NOMO-1 (cell line): ENCODE measurements around the gene GPR180.

Source experiments
- DNase-seq, 2 experiments: peaks; one replicate each; lab custom pipeline; 2025; ENCODE audit not compliant: unreplicated experiment in 2 of 2; lab: John Stamatoyannopoulos, UW

The GPR180 gene

DNA sequence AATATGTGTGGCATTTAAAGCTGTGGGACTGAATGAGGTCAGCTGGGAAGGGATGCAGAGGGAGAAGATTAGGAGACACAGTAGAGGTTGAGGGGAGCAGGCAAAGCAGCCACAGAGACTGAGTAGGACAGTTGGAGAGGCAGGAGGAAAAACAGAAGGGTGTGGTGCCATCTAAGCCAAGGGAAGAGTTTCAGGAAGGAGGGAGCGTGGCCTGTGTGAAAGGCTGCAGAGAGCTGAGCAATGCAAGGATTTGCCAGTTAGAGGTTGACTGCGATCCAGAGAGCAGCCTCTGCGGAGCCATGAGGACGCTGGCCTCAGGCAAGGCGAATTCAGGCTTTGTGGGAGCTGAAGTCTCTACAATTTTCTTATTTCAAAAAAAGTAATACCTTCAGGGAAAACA, 81.8 kb downstream of the GPR180 start:
- no peak for DNase-seq
